ENCODE results near the gene IFNG. TPM values are rescaled to one million over a fixed set of nuclear protein-coding genes. Genes with fewer than 3 reads are reported as not detected.
A peak's percentile ranks its signal among the peaks of the same experiment; 100 is the strongest.

IFNG gene
- total RNA-seq, 4 donors from 2014 or later = not detected

GRCh38 chr12:68180792-68181744, 21.5 kb upstream of the IFNG start:
- Histone ChIP-seq H3K27ac (replicated peaks in 1 of 4) (no peak overlapping the region), H3K4me3 (no peak overlapping the region), H3K4me1 (no peaks in the 10 kb centered on the region), H3K27me3 (no peaks in the 10 kb centered on the region), H3K36me3 (no peaks in the 10 kb centered on the region), H3K9me3 (no peaks in the 10 kb centered on the region)
- peak; percentile 68 for DNase-seq (ENCODE audit: extremely low spot score)
- WGBS = 65% methylated on average over 3 of the region's 3 CpGs
- intact Hi-C loops (cut with DNase I) = no loop called here
- TF ChIP-seq POLR2AphosphoS5 (IDR thresholded peaks at IDR 0.05) (no peak), POLR2A (IDR thresholded peaks at IDR 0.05; ENCODE audit: low read depth) (no peak), EP300 (IDR thresholded peaks at IDR 0.05) (no peak)
- TF ChIP-seq, protein P1, sequence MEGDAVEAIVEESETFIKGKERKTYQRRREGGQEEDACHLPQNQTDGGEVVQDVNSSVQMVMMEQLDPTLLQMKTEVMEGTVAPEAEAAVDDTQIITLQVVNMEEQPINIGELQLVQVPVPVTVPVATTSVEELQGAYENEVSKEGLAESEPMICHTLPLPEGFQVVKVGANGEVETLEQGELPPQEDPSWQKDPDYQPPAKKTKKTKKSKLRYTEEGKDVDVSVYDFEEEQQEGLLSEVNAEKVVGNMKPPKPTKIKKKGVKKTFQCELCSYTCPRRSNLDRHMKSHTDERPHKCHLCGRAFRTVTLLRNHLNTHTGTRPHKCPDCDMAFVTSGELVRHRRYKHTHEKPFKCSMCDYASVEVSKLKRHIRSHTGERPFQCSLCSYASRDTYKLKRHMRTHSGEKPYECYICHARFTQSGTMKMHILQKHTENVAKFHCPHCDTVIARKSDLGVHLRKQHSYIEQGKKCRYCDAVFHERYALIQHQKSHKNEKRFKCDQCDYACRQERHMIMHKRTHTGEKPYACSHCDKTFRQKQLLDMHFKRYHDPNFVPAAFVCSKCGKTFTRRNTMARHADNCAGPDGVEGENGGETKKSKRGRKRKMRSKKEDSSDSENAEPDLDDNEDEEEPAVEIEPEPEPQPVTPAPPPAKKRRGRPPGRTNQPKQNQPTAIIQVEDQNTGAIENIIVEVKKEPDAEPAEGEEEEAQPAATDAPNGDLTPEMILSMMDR (IDR thresholded peaks at IDR 0.05) = no peak

GRCh38 chr12:68178774-68179439, 19.4 kb upstream of the IFNG start:
- Histone ChIP-seq H3K36me3 (no peaks in the 10 kb centered on the region), H3K4me1 (no peaks in the 10 kb centered on the region), H3K27me3 (no peaks in the 10 kb centered on the region), H3K27ac (replicated peaks in 1 of 4) (no peak overlapping the region), H3K4me3 (no peak overlapping the region), H3K9me3 (no peaks in the 10 kb centered on the region)
- intact Hi-C loops (cut with DNase I) = no loop called here
- DNase-seq (ENCODE audit: extremely low spot score) = no peak
- WGBS = 84% methylated on average over 3 of the region's 3 CpGs
- TF ChIP-seq EP300 (IDR thresholded peaks at IDR 0.05) = no peak
- TF ChIP-seq, protein P1 (IDR thresholded peaks at IDR 0.05) = no peak
- no peak for TF ChIP-seq POLR2AphosphoS5 (IDR thresholded peaks at IDR 0.05)
- TF ChIP-seq POLR2A (IDR thresholded peaks at IDR 0.05; ENCODE audit: low read depth) = no peak

GRCh38 chr12:68178184-68178583, 18.6 kb upstream of the IFNG start:
- no peaks in the 10 kb centered on the region for H3K9me3 ChIP-seq
- TF ChIP-seq EP300 (IDR thresholded peaks at IDR 0.05) = no peak
- TF ChIP-seq, protein P1 (IDR thresholded peaks at IDR 0.05) = no peak
- TF ChIP-seq POLR2AphosphoS5 (IDR thresholded peaks at IDR 0.05) = no peak
- TF ChIP-seq POLR2A (IDR thresholded peaks at IDR 0.05; ENCODE audit: low read depth) = no peak
- no peak overlapping the region for H3K4me3 ChIP-seq
- H3K4me1 ChIP-seq = no peaks in the 10 kb centered on the region
- intact Hi-C loops (cut with DNase I) = no loop called here
- H3K27me3 ChIP-seq = no peaks in the 10 kb centered on the region
- no peaks in the 10 kb centered on the region for H3K36me3 ChIP-seq
- no peak for DNase-seq (ENCODE audit: extremely low spot score)
- no peak overlapping the region for H3K27ac ChIP-seq (replicated peaks in 1 of 4)

DNA sequence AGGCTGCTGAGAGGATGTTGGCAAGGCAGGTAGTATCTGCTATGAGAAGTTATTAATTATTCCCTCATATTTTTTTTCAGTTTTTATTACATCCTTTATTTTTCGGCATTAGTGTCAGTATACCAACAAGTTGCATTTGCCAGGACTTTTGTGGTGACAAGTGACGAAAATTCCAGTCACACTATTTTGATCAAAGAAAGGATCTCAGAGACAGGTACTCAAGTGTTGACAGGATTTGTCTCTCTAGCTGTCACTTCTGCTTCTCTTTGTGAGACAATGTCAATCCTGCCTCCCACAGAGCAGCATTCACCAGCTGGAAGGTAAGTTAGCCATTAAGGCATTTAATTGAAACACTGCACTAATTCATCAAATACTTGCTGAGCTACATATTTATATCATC, 18.0 kb upstream of the IFNG start:
- Histone ChIP-seq H3K4me3 (no peak overlapping the region), H3K27me3 (no peaks in the 10 kb centered on the region), H3K27ac (replicated peaks in 1 of 4) (no peak overlapping the region), H3K9me3 (no peaks in the 10 kb centered on the region), H3K4me1 (no peaks in the 10 kb centered on the region), H3K36me3 (no peaks in the 10 kb centered on the region)
- DNase-seq (ENCODE audit: extremely low spot score) = no peak
- whole genome bisulfite sequencing = 90% methylated on average over 2 of the region's 2 CpGs
- intact Hi-C loops (cut with DNase I) = no loop called here
- TF ChIP-seq POLR2AphosphoS5 (IDR thresholded peaks at IDR 0.05) (no peak), EP300 (IDR thresholded peaks at IDR 0.05) (no peak), POLR2A (IDR thresholded peaks at IDR 0.05; ENCODE audit: low read depth) (no peak)
- TF ChIP-seq, protein P1 (IDR thresholded peaks at IDR 0.05) = no peak

All from esophagus muscularis mucosa (tissue), 4 donors.